Right cardiac atrium (tissue), 5 donors: ENCODE data around the gene PRSS8. TPM values are rescaled to one million over a fixed set of nuclear protein-coding genes. Genes with fewer than 3 reads are reported as not detected.
"Not testable (repeated sequence)": the region's sequence is repeated elsewhere in the genome, so short reads cannot be mapped to it uniquely, and the experiment has no call there.

Experiments used
- ATAC-seq, 2 donors: fragments of 200-7000 bp; cut with Tn5 transposase; one replicate each; pipeline versions ENCODE4 v1.8.0 to v1.9.1; 2020; ENCODE audit warnings: moderate library complexity in 2 of 2, mild to moderate bottlenecking in 1 of 2
- DNase-seq, 3 donors: peaks; one replicate each; pipeline ENCODE4 v3.0.0-alpha.2; 2020
- H3K27ac ChIP-seq: one replicate; pipeline ENCODE4 v1.5.1; 2013; ENCODE audit warnings: mild to moderate bottlenecking, low read length, control low read depth, moderate library complexity
- H3K27me3 ChIP-seq: one replicate; pipeline ENCODE4 v1.6.1; 2013; ENCODE audit not compliant: control insufficient read depth, insufficient read depth
- H3K4me1 ChIP-seq: one replicate; pipeline ENCODE4 v1.6.1; 2013; ENCODE audit warnings: low read length; ENCODE audit not compliant: control insufficient read depth, insufficient read depth
- H3K4me3 ChIP-seq: one replicate; pipeline ENCODE4 v1.5.1; 2013; ENCODE audit warnings: low read length, control low read depth
- H3K9me3 ChIP-seq: one replicate; pipeline ENCODE4 v1.6.1; 2013; ENCODE audit warnings: low read length; ENCODE audit not compliant: control insufficient read depth
- WGBS: extraction: QIAGEN DNeasy Blood & Tissue Kit; methylation state at CpG from one replicate; pipeline ENCODE4 v1.1.7; 2013; 5-methylcytosine and 5-hydroxymethylcytosine counted together
- intact Hi-C, 4 donors: fragments of 100-400 bp; cut with DNase I; formaldehyde crosslinking; loops; one replicate each; pipeline versions ENCODE4 v1.11.0 to v1.14.0; 2022 to 2023
- polyA plus RNA-seq: library from polyadenylated mRNA; stranded (reverse); fragments of 200-250 nt; gene quantifications from one replicate; pipeline ENCODE4 v1.2.3, GENCODE V29; 2013
- total RNA-seq, 4 donors: library from RNA; stranded (reverse); fragmentation: NEBNext Ultra II Directional; extraction: Animal tissue kit (Norgen Biotek cat#: 25700); gene quantifications; one replicate each; pipeline ENCODE4 v1.2.1, GENCODE V29; 2021
- donor health status: healthy with polysubstance abuse.
- donor health status: DM: no; HTN: yes; CAD: no.
- donor health status: DM: no; HTN: no; CAD: no.
- donor health status: DM: no; HTN: yes; CAD: no; lungs with severe emphysema.
- donor health status: DM: yes; HTN: yes; CAD: no.

PRSS8 gene
- total and polyA plus RNA-seq, 5 donors = 0.15 to 0.41 (median 0.40) TPM; not detected in 2

GRCh38 chr16:31110106-31111034, 25.2 kb downstream of the PRSS8 start:
- H3K4me3 ChIP-seq = no peak overlapping the region
- ATAC-seq (no peak), DNase-seq (peak in 2 of 3 donors; percentile 50 to 60)
- H3K4me1 ChIP-seq = peaks cover 7% of the 10 kb centered on the region
- H3K27me3 ChIP-seq = no peaks in the 10 kb centered on the region
- H3K9me3 ChIP-seq = no peaks in the 10 kb centered on the region
- intact Hi-C loops = no loop called here
- no peak overlapping the region for H3K27ac ChIP-seq
- WGBS = 88% methylated on average over 26 of the region's 26 CpGs

- DNase-seq = peak in 1 of 3 donors; percentile 55
- intact Hi-C loops = no loop called here
- WGBS = 92% methylated on average over 12 of the region's 12 CpGs
- Histone ChIP-seq H3K27me3 (no peaks in the 10 kb centered on the region), H3K4me1 (peaks cover 7% of the 10 kb centered on the region), H3K4me3 (no peak overlapping the region), H3K27ac (no peak overlapping the region), H3K9me3 (no peaks in the 10 kb centered on the region)
- no peak for ATAC-seq
Measured at GRCh38 chr16:31109622-31110021, 25.9 kb downstream of the PRSS8 start.

DNA sequence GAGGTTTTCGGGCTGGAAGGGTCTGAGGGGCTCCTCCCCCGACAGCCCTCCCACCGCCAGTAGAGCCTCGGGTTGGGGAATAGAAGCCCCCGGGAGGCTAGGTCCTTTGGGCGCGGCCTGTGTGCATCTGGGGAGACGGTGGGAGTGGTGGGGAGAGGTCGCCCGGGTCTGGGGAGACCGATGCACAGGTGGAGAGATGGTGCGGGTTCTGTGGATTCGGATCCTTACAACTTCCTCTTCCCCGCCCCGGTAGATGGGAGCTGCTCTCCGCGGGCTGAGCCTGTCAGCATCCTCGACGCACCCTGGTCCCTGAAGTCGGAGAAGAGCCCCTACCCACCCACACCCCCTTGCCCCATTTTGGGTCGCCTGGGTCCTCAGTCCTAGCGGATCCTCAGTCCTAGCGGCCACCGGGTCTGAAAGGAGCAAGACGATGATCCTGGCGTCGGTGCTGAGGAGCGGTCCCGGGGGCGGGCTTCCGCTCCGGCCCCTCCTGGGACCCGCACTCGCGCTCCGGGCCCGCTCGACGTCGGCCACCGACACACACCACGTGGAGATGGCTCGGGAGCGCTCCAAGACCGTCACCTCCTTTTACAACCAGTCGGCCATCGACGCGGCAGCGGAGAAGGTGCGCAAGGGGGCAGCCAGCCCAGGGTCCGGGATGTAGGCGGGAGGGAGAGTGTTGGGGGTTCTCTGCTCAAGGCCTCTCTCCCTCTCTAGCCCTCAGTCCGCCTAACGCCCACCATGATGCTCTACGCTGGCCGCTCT, 26.6 kb downstream of the PRSS8 start:
- peaks cover 7% of the 10 kb centered on the region for H3K4me1 ChIP-seq
- DNase-seq (peak in 1 of 3 donors; percentile 54), ATAC-seq (peak in 1 of 2 donors; percentile 5)
- H3K27me3 ChIP-seq = no peaks in the 10 kb centered on the region
- WGBS = 37% methylated on average over 57 of the region's 57 CpGs
- intact Hi-C loops = no loop called here
- no peaks in the 10 kb centered on the region for H3K9me3 ChIP-seq
- H3K27ac ChIP-seq = peak overlapping the region; percentile 85
- H3K4me3 ChIP-seq = peak overlapping the region; percentile 74

- DNase-seq (peak; percentile 85 to 93 (median 93)), ATAC-seq (peak; percentile 88 to 89)
- intact Hi-C loops = no loop called here
- Histone ChIP-seq H3K27ac (peak within 1 kb of the TSS; percentile 85), H3K27me3 (no peaks in the 10 kb centered on the region), H3K9me3 (no peaks in the 10 kb centered on the region), H3K4me1 (peaks cover 6% of the 10 kb centered on the region), H3K4me3 (peak within 1 kb of the TSS; percentile 74)
- 4% methylated on average over 68 of the region's 68 CpGs for WGBS
Measured at GRCh38 chr16:31108035-31108793, 27.3 kb downstream of the PRSS8 start, which contains the start of gene BCKDK. Gene BCKDK, plus strand, starts transcription at chr16:31108386. Its CDS starts 838 bp downstream, at chr16:31109224.

- peak in 2 of 3 donors; percentile 12 to 22 for DNase-seq
Measured at GRCh38 chr16:31107465-31107867, 28.1 kb downstream of the PRSS8 start.

GRCh38 chr16:31106509-31107464, 28.7 kb downstream of the PRSS8 start:
- peak in 1 of 3 donors; percentile 40 for DNase-seq
- H3K27ac ChIP-seq = no peak overlapping the region
- H3K27me3 ChIP-seq = no peaks in the 10 kb centered on the region
- H3K9me3 ChIP-seq = no peaks in the 10 kb centered on the region
- 93% methylated on average over 28 of the region's 28 CpGs for WGBS
- no peak overlapping the region for H3K4me3 ChIP-seq
- intact Hi-C loops = no loop called here
- H3K4me1 ChIP-seq = peaks cover 2% of the 10 kb centered on the region
- ATAC-seq = no peak

More at GRCh38 chr16:31107465-31107867, 28.1 kb downstream of the PRSS8 start:
- ATAC-seq = no peak
- intact Hi-C loops = no loop called here
- no peaks in the 10 kb centered on the region for H3K9me3 ChIP-seq
- 94% methylated on average over 6 of the region's 6 CpGs for WGBS
- H3K27ac ChIP-seq = no peak overlapping the region
- no peak overlapping the region for H3K4me3 ChIP-seq
- peaks cover 2% of the 10 kb centered on the region for H3K4me1 ChIP-seq
- H3K27me3 ChIP-seq = no peaks in the 10 kb centered on the region

- ATAC-seq (peak; percentile 82 to 83), DNase-seq (peak; percentile 88 to 96 (median 96))
- intact Hi-C loops = no loop called here
- no peaks in the 10 kb centered on the region for H3K9me3 ChIP-seq
- H3K27me3 ChIP-seq = no peaks in the 10 kb centered on the region
- H3K27ac ChIP-seq = peak overlapping the region; percentile 71
- 15% methylated on average over 33 of the region's 33 CpGs for WGBS
- H3K4me3 ChIP-seq = no peak overlapping the region
- peaks cover 2% of the 10 kb centered on the region for H3K4me1 ChIP-seq
Measured at GRCh38 chr16:31105677-31106213, 29.8 kb downstream of the PRSS8 start.

- H3K9me3 ChIP-seq, H3K27me3 ChIP-seq, H3K4me3 ChIP-seq, H3K27ac ChIP-seq, H3K4me1 ChIP-seq, ATAC-seq, intact Hi-C loops: not testable (repeated sequence)
- WGBS = 72% methylated on average over 13 of the region's 13 CpGs
- peak in 1 of 3 donors; percentile 21 for DNase-seq
Measured at GRCh38 chr16:31100876-31101641, 34.5 kb downstream of the PRSS8 start.
